ENCODE measurements around the gene PIGS.

- TF ChIP-seq FOXM1 (IDR thresholded peaks at IDR 0.05; ENCODE audit: borderline replicate concordance) (no peak), ZNF384 (IDR thresholded peaks at IDR 0.05) (peak; percentile 83), ARNT (IDR thresholded peaks at IDR 0.05) (no peak), SP1 (IDR thresholded peaks at IDR 0.05) (no peak), L3MBTL2 (conservative IDR thresholded peaks at IDR 0.05) (no peak), TARDBP (IDR thresholded peaks at IDR 0.05) (no peak)
Observed at GRCh38 chr17:28503420-28503819, 67.9 kb downstream of the PIGS start.

All from HEK293T (cell line).